ENCODE measurements around the gene IPO9.
A peak's percentile ranks its signal among the peaks of the same experiment; 100 is the strongest.
"Not testable (repeated sequence)": the region's sequence is repeated elsewhere in the genome, so short reads cannot be mapped to it uniquely, and the experiment has no call there.

Gene IPO9

GRCh38 chr1:201810466-201811216 is 18.3 kb upstream of the IPO9 start:
- no peak for DNase-seq

- no peak for DNase-seq
These were observed 15.7 kb upstream of the IPO9 start for GRCh38 chr1:201813226-201813625.

DNA sequence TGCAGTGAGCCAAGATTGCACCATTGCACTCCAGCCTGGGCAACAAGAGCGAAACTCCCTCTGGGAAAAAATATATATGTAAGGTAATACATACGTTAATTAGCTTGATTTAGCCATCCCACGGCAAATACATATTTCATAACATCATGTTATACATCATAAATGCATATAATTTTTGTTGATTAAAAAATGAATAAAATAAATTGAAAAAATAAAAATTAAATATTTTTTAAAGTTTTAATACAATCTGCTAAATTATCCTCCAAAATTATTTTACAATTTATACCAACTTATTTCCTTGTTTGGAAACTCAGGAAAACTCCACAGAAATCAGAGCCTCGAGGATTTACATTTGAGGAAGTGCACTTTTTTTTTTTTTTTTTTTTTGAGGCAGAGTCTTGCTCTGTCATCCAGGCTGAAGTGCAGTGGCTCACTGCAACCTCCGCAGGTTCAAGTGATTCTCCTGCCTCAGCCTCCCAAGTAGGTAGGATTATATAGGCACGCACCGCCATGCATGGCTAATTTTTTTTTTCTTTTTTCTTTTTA is 12.6 kb upstream of the IPO9 start:
- DNase-seq, result no peak

GRCh38 chr1:201818971-201819750 is 9.8 kb upstream of the IPO9 start:
- no peak for DNase-seq

- no peak for DNase-seq
These were observed 8.5 kb upstream of the IPO9 start for GRCh38 chr1:201820413-201820812.

- no peak for DNase-seq
These were observed 3.7 kb upstream of the IPO9 start for GRCh38 chr1:201825245-201825644.

GRCh38 chr1:201826830-201827229 is 2.1 kb upstream of the IPO9 start:
- DNase-seq, result no peak

- no peak for DNase-seq
These were observed 1.4 kb upstream of the IPO9 start for GRCh38 chr1:201827321-201828216.

DNA sequence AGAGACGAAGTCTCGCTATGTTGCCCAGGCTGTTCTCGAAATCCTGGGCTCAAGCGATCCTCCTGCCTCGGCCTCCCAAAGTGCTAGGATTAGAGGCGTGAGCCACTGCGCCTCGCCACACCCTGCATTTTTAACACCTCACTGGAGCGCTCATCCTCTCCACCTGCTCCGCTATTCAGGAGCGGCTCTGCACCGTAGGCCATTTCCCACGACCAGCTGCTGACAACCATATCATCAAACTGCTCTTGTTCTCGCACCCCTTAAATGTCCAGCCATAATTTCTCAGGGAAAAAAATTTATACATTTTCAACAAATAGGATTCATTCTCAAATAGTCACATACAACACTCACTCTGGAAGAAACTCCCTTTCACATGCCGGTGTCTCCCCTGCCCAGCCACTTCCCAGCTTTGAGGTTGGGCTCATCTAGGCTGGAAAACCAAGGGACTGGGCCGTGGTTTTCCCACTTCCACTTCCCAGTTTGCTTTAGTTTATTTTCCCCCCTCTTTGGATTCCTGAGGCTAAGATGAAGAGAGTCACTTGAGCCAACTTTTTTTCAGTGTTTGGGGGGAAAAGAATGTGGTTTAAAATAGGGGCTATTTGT is 639 bp upstream of the IPO9 start:
- no peak for DNase-seq

GRCh38 chr1:201831371-201831770 is 2.4 kb downstream of the IPO9 start:
- no peak for DNase-seq

GRCh38 chr1:201834621-201835020 is 5.7 kb downstream of the IPO9 start:
- no peak for DNase-seq

DNA sequence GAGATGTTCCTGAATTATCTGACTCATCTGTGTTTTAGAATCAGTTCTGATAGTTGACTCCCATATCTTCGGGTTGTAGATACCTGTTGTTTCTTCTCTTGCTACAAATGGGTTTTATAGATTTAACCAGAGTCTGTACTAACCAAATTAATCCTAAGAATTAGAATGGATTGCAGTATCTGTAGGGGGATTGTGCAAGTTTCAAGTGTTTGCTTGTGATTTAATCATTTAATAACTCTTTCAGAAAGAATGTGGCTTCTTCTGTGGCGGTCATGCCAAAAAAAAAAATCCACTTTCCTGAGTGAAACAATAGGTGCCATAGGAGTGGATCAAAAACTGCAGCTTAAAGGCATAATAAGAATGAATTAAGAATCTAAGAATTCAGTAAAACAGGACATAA is 9.4 kb downstream of the IPO9 start:
- DNase-seq, result no peak

DNA sequence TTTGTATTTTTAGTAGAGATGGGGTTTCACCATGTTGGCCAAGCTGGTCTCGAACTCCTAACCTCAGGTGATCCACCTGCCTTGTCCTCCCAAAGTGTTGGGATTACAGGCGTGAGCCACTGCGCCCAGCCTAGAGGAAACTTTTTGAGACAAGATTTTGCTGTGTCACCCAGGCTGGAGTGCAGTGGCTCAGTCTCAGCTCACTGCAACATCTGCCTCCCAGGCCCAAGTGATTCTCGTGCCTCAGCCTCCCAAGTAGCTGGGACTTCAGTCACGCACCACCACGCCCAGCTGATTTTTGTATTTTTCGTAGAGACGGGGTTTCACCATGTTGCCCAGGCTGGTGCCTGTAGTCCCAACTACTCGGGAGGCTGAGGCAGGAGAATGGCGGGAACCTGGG is 10.1 kb downstream of the IPO9 start:
- DNase-seq, result not testable (repeated sequence)

DNA sequence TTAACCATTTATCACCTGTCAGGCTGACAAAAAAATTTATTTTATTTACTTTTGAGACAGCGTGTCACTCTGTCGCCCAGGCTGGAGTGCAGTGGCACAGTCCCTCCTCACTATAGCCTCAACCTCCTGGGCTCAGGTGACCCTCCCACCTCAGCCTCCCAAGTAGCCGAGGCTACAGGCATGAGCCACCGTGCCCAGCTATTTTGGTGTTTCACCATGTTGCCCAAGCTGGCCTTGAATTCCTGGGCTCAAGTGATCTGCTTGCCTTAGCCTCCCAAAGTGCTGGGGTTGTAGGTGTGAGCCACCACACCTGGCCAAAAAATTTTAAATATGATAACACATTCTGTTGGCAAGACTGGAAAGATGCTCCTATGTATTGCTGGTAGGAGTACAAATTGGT is 11.1 kb downstream of the IPO9 start:
- no peak for DNase-seq

DNA sequence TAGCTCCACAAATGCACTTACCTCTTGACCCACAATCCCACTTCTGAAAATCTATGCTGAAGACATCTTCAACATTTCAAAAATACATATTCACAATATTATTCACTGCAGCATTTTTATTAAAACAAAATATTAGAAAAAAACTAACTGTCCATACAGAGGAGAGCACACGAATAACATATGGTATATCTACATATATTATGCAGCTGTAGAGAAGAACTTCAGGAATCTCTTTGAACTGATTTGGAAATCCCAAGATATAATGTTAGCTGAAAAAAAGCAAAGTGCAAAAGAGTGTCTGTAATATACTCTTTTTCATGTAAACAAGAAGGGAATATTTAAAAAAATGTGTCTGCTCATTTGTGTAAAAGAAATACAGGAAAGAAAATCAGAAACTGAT is 11.5 kb downstream of the IPO9 start:
- no peak for DNase-seq

DNA sequence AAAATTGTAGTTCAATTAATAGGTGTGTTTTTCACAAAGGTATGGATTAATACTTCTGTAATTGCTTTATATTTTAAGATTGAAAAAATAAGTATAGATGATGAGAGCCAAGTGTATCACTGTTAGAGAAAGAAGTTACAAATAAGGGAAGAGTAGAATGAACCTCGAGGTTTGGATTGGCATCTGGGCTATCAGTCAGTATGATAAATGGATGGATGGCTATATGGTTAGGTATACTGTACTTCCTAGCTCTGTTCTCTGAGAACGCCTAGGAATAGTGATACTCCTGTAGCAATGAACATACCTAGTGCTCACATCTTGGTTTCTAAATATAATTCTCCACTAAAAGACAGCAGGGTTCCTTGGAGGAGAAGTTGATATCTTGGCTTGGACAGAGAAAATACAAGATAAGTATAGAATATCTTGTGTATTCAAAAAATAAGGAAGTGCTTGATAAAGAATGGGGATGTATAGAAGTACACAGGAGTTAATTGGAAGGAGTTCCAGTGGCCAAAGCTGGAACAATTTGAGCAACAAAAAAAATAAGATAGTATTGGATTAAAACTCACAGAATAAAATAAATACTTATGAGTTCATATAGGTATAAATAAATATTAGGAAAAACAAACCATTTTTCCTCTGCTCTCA is 12.4 kb downstream of the IPO9 start:
- DNase-seq, result no peak

GRCh38 chr1:201842472-201843027 is 13.6 kb downstream of the IPO9 start:
- DNase-seq, result peak; percentile 35

DNA sequence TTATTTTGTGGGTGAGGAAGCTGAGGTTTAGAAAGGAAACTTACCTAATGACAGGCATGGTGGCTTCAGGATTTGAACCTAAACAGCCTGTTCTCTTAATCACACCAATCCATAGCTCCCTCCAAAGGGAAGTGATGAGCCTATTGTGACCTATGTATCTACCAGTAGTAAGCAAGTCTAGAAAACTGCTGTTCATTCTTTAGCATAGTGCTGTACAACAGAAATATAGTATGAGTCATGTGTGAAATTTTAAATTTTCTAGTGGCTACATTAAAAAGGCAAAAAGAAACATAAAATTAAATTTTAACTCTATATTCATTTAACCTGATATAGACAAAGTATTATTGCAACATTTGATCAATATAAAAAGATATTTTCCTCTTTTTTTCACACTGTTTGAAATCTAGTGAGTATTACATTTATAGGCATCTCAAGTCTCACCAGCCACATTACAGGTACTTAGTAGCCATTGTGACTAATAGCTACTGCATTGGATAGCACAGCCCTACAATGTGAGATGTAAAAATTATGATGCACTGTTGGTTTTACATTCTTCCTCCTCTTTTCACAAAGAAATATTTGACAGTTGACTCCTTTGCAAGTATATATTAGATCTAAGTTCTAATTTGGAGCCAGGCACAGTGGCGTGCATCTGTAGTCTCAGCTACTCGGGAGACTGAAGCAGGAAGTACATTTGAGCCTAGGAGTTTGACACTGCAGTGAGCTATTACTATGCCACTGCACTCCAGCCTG is 16.6 kb downstream of the IPO9 start:
- DNase-seq, result peak; percentile 19

DNA sequence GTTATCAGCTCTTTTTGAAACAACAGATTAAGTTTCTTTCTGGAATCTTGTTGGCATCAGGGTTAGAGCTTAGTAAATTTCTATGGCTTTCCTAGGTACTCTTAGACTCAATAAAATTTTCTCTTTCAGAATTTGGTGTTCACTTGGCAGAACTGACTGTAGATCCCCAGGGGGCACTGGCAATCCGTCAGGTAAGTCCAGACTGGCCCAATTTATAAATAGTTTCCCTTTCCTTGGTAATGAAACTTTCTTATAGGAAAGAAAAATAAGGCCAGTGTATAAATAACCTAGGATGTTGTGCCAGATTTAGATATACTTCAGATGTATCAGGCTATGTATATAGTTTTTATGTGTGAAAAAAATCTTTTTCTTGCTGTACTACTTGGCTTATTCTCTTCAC is 18.2 kb downstream of the IPO9 start:
- no peak for DNase-seq

DNA sequence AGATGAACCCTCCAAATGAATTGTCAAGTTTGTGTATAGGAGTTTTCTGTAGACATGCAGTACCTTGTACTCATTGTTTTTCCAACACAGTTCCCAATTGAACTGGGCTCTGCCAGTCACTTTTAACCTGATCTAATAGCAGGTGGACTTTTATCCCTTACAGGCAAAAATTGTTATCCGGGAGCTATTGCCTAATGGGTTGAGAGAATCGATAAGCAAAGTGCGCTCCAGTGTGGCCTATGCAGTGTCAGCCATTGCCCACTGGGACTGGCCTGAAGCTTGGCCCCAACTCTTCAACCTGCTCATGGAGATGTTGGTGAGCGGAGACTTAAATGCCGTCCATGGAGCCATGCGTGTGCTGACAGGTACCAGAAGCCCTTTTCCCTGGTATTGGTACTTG is 19.3 kb downstream of the IPO9 start:
- no peak for DNase-seq
